ENCODE data around the gene UTRN. TPM values are rescaled to one million over a fixed set of nuclear protein-coding genes. Genes with fewer than 3 reads are reported as not detected.

UTRN gene
- total RNA-seq, 1 donor from 2014 or later, result 719 TPM

- DNase-seq, result peak; percentile 54
Measured at GRCh38 chr6:144283646-144284477, 1.3 kb upstream of the UTRN start.

- DNase-seq, result no peak
Measured at GRCh38 chr6:144284478-144284782, 705 bp upstream of the UTRN start.

- DNase-seq, result no peak
Measured at GRCh38 chr6:144285548-144285797, 338 bp downstream of the UTRN start.

- peak; percentile 64 for DNase-seq
Measured at GRCh38 chr6:144285798-144286502, 815 bp downstream of the UTRN start.

GRCh38 chr6:144286503-144287393 lies 1.6 kb downstream of the UTRN start:
- DNase-seq, result peak; percentile 94

- no peak for DNase-seq
Measured at GRCh38 chr6:144289006-144289405, 3.9 kb downstream of the UTRN start.

- DNase-seq, result peak; percentile 36
Measured at GRCh38 chr6:144292372-144292771, 7.2 kb downstream of the UTRN start.

- DNase-seq, result peak; percentile 64
Measured at GRCh38 chr6:144294016-144294415, 8.9 kb downstream of the UTRN start.

GRCh38 chr6:144295211-144295610 lies 10.1 kb downstream of the UTRN start:
- DNase-seq, result no peak

GRCh38 chr6:144295981-144296767 lies 11.0 kb downstream of the UTRN start:
- DNase-seq, result no peak

GRCh38 chr6:144296973-144297372 lies 11.8 kb downstream of the UTRN start:
- DNase-seq, result no peak

GRCh38 chr6:144297511-144298100 lies 12.5 kb downstream of the UTRN start:
- DNase-seq, result no peak

- peak; percentile 56 for DNase-seq
Measured at GRCh38 chr6:144298194-144298593, 13.1 kb downstream of the UTRN start.

- no peak for DNase-seq
Measured at GRCh38 chr6:144298916-144299315, 13.8 kb downstream of the UTRN start.

GRCh38 chr6:144302701-144303372 lies 17.7 kb downstream of the UTRN start:
- no peak for DNase-seq

GRCh38 chr6:144304223-144304848 lies 19.2 kb downstream of the UTRN start:
- DNase-seq, result no peak

GRCh38 chr6:144305567-144305966 lies 20.4 kb downstream of the UTRN start:
- no peak for DNase-seq

GRCh38 chr6:144305985-144306384 lies 20.9 kb downstream of the UTRN start:
- DNase-seq, result no peak

- DNase-seq, result no peak
Measured at GRCh38 chr6:144307880-144308279, 22.7 kb downstream of the UTRN start.

- no peak for DNase-seq
Measured at GRCh38 chr6:144310765-144311164, 25.6 kb downstream of the UTRN start.

GRCh38 chr6:144311361-144311760 lies 26.2 kb downstream of the UTRN start:
- no peak for DNase-seq
